HFFc6 (cell line): ENCODE data around the gene SLC8A2. TPM values are rescaled to one million over a fixed set of nuclear protein-coding genes. Genes with fewer than 3 reads are reported as not detected.

Experiments used
- DNase-seq: peaks from one replicate; pipeline ENCODE4 v3.0.0-alpha.2; 2018
- H3K27ac Mint-ChIP-seq: 2 replicates; pipeline ENCODE4 v1.8.0; 2020; ENCODE audit warnings: mild to moderate bottlenecking, mixed read lengths
- H3K27me3 Mint-ChIP-seq: 2 replicates; pipeline ENCODE4 v1.8.0; 2021; ENCODE audit warnings: mild to moderate bottlenecking, moderate library complexity, mixed read lengths; ENCODE audit not compliant: insufficient read depth
- H3K36me3 Mint-ChIP-seq: 2 replicates; pipeline ENCODE4 v1.8.0; 2021; ENCODE audit warnings: low read depth, mixed read lengths
- H3K4me1 Mint-ChIP-seq: 2 replicates; pipeline ENCODE4 v1.8.0; 2020; ENCODE audit warnings: low read depth, mixed read lengths
- H3K4me3 Mint-ChIP-seq: 2 replicates; pipeline ENCODE4 v1.8.0; 2020; ENCODE audit warnings: mild to moderate bottlenecking, moderate library complexity, mixed read lengths
- H3K9me3 Mint-ChIP-seq: 2 replicates; pipeline ENCODE4 v1.8.0; 2020; ENCODE audit warnings: mild to moderate bottlenecking, mixed read lengths
- total RNA-seq, 6 experiments: library from RNA; stranded (reverse); fragmentation: NEBNext Ultra II Directional; extraction: Animal tissue kit (Norgen Biotek cat#: 25700); gene quantifications; 2 replicates in 1 of 6; 3 replicates in 5 of 6; pipeline ENCODE4 v1.2.3, GENCODE V29; 2021
- TF ChIP-seq, protein P1 (sequence below): fragments of 200-600 bp; sonication (generic); IDR thresholded peaks from 2 replicates; pipeline ENCODE4 v1.5.0; 2021; ENCODE audit warnings: antibody characterized with exemption, mild to moderate bottlenecking

SLC8A2 gene
- total RNA-seq, 6 experiments from 2014 or later = not detected

DNA sequence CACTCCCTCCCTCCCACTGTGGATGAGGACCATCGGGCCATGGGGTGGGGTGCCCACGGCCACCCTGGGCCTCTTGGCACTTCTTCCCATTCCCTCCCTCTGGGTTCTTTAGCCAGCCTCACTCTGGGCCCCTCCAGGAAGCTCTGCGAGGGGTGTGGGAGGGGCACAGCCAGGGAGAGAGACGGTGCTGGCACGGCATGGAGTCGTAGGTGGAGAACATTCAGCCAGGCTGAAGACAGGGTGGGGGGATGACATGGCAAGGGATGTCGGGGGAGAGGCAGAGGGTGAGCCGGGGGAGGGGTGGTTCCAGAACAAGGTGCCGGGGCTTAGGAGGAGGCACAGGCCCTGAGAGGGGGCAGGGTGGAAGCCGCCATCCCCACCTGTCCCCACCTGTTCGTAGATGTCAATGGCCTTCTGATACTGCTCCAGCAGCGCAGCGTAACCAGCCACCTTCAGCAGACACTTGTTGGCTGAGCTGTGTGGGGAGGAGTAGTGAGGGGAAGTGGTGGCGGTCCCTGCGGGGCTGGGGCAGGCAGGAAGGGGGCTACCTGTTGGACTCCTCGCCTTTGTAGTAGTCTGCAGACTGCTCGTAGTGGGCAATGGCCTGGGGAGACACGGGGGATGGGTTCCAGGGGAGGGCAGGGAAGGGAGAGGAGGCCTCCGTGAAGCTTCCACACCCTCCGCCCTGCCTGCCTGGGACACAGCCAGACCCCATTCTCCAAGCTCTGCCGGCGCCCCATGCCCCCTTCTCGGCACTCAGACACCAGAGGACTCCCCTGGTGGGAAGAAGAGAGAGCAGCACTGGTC is 21.1 kb upstream of the SLC8A2 start:
- Mint-ChIP-seq H3K27me3 (peaks cover 1% of the 10 kb centered on the region), H3K36me3 (peaks cover 8% of the 10 kb centered on the region), H3K27ac (no peak overlapping the region), H3K4me1 (no peaks in the 10 kb centered on the region), H3K9me3 (no peaks in the 10 kb centered on the region), H3K4me3 (no peak overlapping the region)
- DNase-seq = no peak
- TF ChIP-seq, protein P1, sequence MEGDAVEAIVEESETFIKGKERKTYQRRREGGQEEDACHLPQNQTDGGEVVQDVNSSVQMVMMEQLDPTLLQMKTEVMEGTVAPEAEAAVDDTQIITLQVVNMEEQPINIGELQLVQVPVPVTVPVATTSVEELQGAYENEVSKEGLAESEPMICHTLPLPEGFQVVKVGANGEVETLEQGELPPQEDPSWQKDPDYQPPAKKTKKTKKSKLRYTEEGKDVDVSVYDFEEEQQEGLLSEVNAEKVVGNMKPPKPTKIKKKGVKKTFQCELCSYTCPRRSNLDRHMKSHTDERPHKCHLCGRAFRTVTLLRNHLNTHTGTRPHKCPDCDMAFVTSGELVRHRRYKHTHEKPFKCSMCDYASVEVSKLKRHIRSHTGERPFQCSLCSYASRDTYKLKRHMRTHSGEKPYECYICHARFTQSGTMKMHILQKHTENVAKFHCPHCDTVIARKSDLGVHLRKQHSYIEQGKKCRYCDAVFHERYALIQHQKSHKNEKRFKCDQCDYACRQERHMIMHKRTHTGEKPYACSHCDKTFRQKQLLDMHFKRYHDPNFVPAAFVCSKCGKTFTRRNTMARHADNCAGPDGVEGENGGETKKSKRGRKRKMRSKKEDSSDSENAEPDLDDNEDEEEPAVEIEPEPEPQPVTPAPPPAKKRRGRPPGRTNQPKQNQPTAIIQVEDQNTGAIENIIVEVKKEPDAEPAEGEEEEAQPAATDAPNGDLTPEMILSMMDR = no peak

DNA sequence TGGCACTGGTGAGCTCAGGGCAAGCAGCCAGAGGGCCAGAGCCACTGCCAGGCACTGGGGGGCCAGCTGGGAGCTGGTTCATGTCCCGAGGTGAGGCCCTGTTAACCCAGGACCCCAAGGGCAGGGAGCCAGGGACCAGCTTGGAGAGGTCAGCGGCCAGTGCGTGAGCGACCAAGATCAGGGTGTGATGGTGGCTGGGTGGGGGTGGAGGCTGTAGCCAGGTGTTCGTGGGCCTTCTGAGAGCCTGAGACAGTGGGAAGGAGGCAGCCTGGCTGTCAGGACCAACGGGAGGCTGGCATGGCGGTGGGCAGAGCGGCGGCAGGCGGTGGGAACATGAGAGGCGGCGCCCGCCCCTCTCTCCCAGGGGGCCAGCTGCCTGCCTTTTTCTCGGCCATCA is 20.4 kb upstream of the SLC8A2 start:
- Mint-ChIP-seq H3K9me3 (no peaks in the 10 kb centered on the region), H3K27me3 (peaks cover 1% of the 10 kb centered on the region), H3K36me3 (peaks cover 8% of the 10 kb centered on the region), H3K4me1 (no peaks in the 10 kb centered on the region), H3K4me3 (no peak overlapping the region), H3K27ac (no peak overlapping the region)
- TF ChIP-seq, protein P1 = no peak
- no peak for DNase-seq

DNA sequence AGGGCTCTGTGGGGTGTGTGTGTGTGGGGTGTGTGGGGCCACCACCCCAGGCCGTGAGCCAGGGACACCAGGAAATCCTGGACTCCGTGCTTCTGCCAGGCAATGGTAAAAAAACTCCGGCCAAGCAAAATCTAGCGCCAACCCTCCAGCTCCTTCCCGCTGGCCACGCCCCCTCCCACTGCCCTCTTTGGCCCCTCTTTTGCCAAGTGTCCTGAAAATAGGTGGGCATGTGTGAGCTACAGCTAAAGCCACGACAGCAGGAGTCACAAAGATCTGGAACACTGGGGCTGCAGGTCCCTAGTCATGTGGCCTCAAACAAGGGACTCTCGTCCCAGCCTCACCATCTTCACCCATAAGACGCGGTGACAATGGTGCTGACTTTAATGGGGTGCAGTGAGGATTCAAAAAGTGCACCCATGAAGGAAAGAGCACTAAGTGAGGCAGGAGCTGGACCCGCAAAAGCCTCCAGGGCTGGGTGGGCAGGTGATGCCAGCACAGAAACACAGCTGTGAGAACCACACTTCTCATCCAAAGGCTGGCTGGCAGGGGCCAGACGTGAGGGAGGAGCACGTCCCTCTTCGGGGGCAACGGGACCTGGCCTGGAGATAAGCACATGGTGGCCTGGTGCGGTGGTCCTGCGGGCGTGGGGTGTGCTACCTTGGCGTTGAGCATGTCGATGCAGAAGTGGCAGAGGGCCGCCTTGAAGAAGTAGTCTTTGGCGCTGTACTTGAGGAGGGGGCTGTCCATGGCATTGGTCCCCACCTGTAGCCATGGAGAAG is 19.9 kb upstream of the SLC8A2 start:
- DNase-seq = no peak
- TF ChIP-seq, protein P1 = no peak
- no peak overlapping the region for H3K4me3 Mint-ChIP-seq

DNA sequence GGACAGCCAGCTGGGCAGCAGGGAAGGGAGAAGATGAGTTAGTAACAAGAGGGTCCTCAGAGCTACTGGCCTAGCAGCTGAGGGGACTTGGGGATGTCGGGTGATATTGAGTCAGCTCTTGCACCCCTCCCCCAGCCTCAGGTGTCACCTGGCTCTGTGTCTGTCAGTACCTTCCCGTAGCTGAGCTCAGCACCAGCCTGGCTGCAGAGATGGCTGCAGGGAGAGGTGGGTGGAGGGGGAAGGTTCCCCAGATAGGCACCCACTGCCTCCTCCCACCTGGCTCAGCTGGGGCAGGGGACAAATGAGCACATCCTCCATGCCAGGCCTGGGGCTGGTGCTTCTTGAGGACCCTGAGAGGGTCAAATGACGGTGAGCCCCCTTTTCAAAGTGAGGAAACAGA is 19.2 kb upstream of the SLC8A2 start:
- DNase-seq = no peak
- TF ChIP-seq, protein P1 = no peak
- H3K36me3 Mint-ChIP-seq = peaks cover 8% of the 10 kb centered on the region

More for the DNA sequence above, 19.9 kb upstream of the SLC8A2 start:
- H3K27ac Mint-ChIP-seq = no peak overlapping the region
- H3K36me3 Mint-ChIP-seq = peaks cover 8% of the 10 kb centered on the region
- H3K27me3 Mint-ChIP-seq = peaks cover 1% of the 10 kb centered on the region
- no peaks in the 10 kb centered on the region for H3K9me3 Mint-ChIP-seq
- no peaks in the 10 kb centered on the region for H3K4me1 Mint-ChIP-seq

DNA sequence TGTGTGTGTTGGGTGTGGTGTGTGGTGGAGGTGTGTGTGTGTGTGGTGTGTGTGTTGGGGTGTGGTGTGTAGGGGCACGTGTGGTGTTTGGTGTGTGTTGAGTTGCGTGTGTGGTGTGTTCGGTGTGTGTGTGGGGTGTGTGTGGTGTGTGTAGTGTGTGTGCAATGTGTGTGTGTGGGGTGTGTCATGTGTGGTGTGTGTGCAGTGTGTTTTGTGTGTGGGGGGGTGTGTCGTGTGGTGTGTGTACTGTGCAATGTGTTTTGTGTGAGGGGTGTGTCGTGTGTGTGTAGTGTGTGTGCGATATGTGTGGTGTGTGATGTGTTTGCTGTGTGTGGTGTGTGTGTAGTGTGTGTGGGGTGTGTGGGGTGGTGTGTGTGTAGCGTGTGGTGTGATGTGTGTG is 18.3 kb upstream of the SLC8A2 start:
- Mint-ChIP-seq H3K27ac (no peak overlapping the region), H3K4me1 (peaks cover 5% of the 10 kb centered on the region), H3K36me3 (peaks cover 16% of the 10 kb centered on the region), H3K27me3 (peaks cover 1% of the 10 kb centered on the region), H3K4me3 (no peak overlapping the region), H3K9me3 (no peaks in the 10 kb centered on the region)
- TF ChIP-seq, protein P1 = no peak
- DNase-seq = no peak

More for the DNA sequence above, 19.2 kb upstream of the SLC8A2 start:
- no peak overlapping the region for H3K4me3 Mint-ChIP-seq
- H3K27ac Mint-ChIP-seq = no peak overlapping the region
- no peaks in the 10 kb centered on the region for H3K9me3 Mint-ChIP-seq
- H3K4me1 Mint-ChIP-seq = no peaks in the 10 kb centered on the region
- H3K27me3 Mint-ChIP-seq = peaks cover 1% of the 10 kb centered on the region
